GM19455 (cell line): ENCODE measurements around the gene TMEM8B.
"Not testable (repeated sequence)": the region's sequence is repeated elsewhere in the genome, so short reads cannot be mapped to it uniquely, and the experiment has no call there.

ENCODE experiments used
- ATAC-seq: cut with Tn5 transposase; IDR thresholded peaks from one replicate; pipeline ENCODE4 v1.9.1; 2021; ENCODE audit not compliant: unreplicated experiment

TMEM8B gene

GRCh38 chr9:35905051-35905781 is 76.2 kb downstream of the TMEM8B start:
- ATAC-seq: no peak

GRCh38 chr9:35905912-35906679 is 77.1 kb downstream of the TMEM8B start, which contains the start of gene HRCT1:
Gene HRCT1 (plus strand): TSS chr9:35906202. CDS start chr9:35906288, 86 bp downstream.
- ATAC-seq: no peak

- no peak for ATAC-seq
Measured at GRCh38 chr9:35906923-35907699, 78.1 kb downstream of the TMEM8B start.

- ATAC-seq: no peak
Measured at GRCh38 chr9:35907711-35908503, 78.9 kb downstream of the TMEM8B start.

- ATAC-seq: no peak
Measured at GRCh38 chr9:35908504-35909125, 79.6 kb downstream of the TMEM8B start.

- ATAC-seq: no peak
Measured at GRCh38 chr9:35909274-35909673, 80.2 kb downstream of the TMEM8B start, which contains the start of gene SPAAR. Gene SPAAR (plus strand): TSS chr9:35909490. CDS start chr9:35910464, 974 bp downstream.

GRCh38 chr9:35909687-35910612 is 80.9 kb downstream of the TMEM8B start:
- no peak for ATAC-seq

- ATAC-seq: no peak
Measured at GRCh38 chr9:35910613-35911359, 81.8 kb downstream of the TMEM8B start.

GRCh38 chr9:35911690-35912089 is 82.7 kb downstream of the TMEM8B start:
- ATAC-seq: no peak

- ATAC-seq: no peak
Measured at GRCh38 chr9:35912791-35913400, 83.9 kb downstream of the TMEM8B start.

- not testable (repeated sequence) for ATAC-seq
Measured at GRCh38 chr9:35913429-35913828, 84.4 kb downstream of the TMEM8B start.

- ATAC-seq: no peak
Measured at GRCh38 chr9:35914301-35914807, 85.3 kb downstream of the TMEM8B start.
